Measurements from ENCODE around the gene BOLA1. TPM values are rescaled to one million over a fixed set of nuclear protein-coding genes. Genes with fewer than 3 reads are reported as not detected.

BOLA1 gene
- total RNA-seq, 1 donor: 6.5 TPM

GRCh38 chr1:149927563-149928400 lies 28.4 kb downstream of the BOLA1 start, which contains the start of gene SF3B4:
Gene SF3B4, minus strand, starts transcription at chr1:149927803. Its CDS starts 44 bp downstream, at chr1:149927759.
- TF ChIP-seq CTCF (IDR thresholded peaks at IDR 0.05; ENCODE audit: insufficient read depth, low read depth, low read length): no peak
- H3K4me3 ChIP-seq (ENCODE audit: low read depth, low read length): peak within 1 kb of the TSS; percentile 99
- DNase-seq (ENCODE audit: low read depth): peak; percentile 95

- DNase-seq (ENCODE audit: low read depth): no peak
- TF ChIP-seq CTCF (IDR thresholded peaks at IDR 0.05; ENCODE audit: insufficient read depth, low read depth, low read length): no peak
- H3K4me3 ChIP-seq (ENCODE audit: low read depth, low read length): peak overlapping the region; percentile 99
Observed at GRCh38 chr1:149928401-149928724, 29.0 kb downstream of the BOLA1 start.

- no peak for TF ChIP-seq CTCF (IDR thresholded peaks at IDR 0.05; ENCODE audit: insufficient read depth, low read depth, low read length)
- H3K4me3 ChIP-seq (ENCODE audit: low read depth, low read length): no peak overlapping the region
- DNase-seq (ENCODE audit: low read depth): no peak
Observed at GRCh38 chr1:149929856-149930255, 30.5 kb downstream of the BOLA1 start.

GRCh38 chr1:149931212-149931790 lies 31.9 kb downstream of the BOLA1 start:
- no peak for TF ChIP-seq CTCF (IDR thresholded peaks at IDR 0.05; ENCODE audit: insufficient read depth, low read depth, low read length)
- no peak for DNase-seq (ENCODE audit: low read depth)
- no peak overlapping the region for H3K4me3 ChIP-seq (ENCODE audit: low read depth, low read length)

GRCh38 chr1:149932474-149932873 lies 33.1 kb downstream of the BOLA1 start:
- no peak for TF ChIP-seq CTCF (IDR thresholded peaks at IDR 0.05; ENCODE audit: insufficient read depth, low read depth, low read length)
- no peak for DNase-seq (ENCODE audit: low read depth)
- no peak overlapping the region for H3K4me3 ChIP-seq (ENCODE audit: low read depth, low read length)

- no peak for TF ChIP-seq CTCF (IDR thresholded peaks at IDR 0.05; ENCODE audit: insufficient read depth, low read depth, low read length)
- DNase-seq (ENCODE audit: low read depth): no peak
- no peak overlapping the region for H3K4me3 ChIP-seq (ENCODE audit: low read depth, low read length)
Observed at GRCh38 chr1:149933208-149933607, 33.8 kb downstream of the BOLA1 start.
